ENCODE data around the gene SMG6.

- no peak for TF ChIP-seq POLR2A (IDR thresholded peaks at IDR 0.05)
- TF ChIP-seq CTCF (IDR thresholded peaks at IDR 0.05), result no peak
These were observed 243.3 kb downstream of the SMG6 start for GRCh38 chr17:2060385-2060658.

All from heart left ventricle (tissue), 13 donors.